HCT116 (cell line): ENCODE measurements around the gene CRADD.

ENCODE experiments used
- CTCF ChIP-seq, 3 experiments: fragments of 200-600 bp in 1 of 3; sonication (generic) in 1 of 3; IDR thresholded peaks in 2 of 3; conservative IDR thresholded peaks in 1 of 3; 2 replicates each; pipeline ENCODE4 v1.5.1; 2012 to 2017; ENCODE audit warnings: low read depth in 2 of 3, low read length in 2 of 3, antibody characterized with exemption in 1 of 3, borderline replicate concordance in 1 of 3, control low read depth in 1 of 3, mild to moderate bottlenecking in 1 of 3, mixed read lengths in 1 of 3, mixed run types in 1 of 3, moderate library complexity in 1 of 3; ENCODE audit not compliant: insufficient read depth in 1 of 3
- MAX ChIP-seq: IDR thresholded peaks from 2 replicates; pipeline ENCODE4 v1.6.1; 2012
- POLR2A ChIP-seq: IDR thresholded peaks from 2 replicates; pipeline ENCODE4 v1.7.0; 2011; ENCODE audit warnings: borderline replicate concordance; ENCODE audit not compliant: insufficient read depth, insufficient read length; ENCODE audit errors: extremely low read depth
- SRF ChIP-seq: IDR thresholded peaks from 2 replicates; pipeline ENCODE4 v1.6.1; 2012; ENCODE audit warnings: low read depth
- ZNF274 ChIP-seq: fragments of 200-500 bp; sonication (Bioruptor generic); IDR thresholded peaks from 2 replicates; pipeline ENCODE4 v1.6.1; 2014; ENCODE audit warnings: mild to moderate bottlenecking, low read depth, low read length, inconsistent platforms

GRCh38 chr12:93921521-93921920, 244.3 kb downstream of the CRADD start:
- TF ChIP-seq ZNF274 (no peak), POLR2A (no peak), MAX (no peak), CTCF (IDR thresholded peaks at IDR 0.05 in 2 of 3, conservative IDR thresholded peaks at IDR 0.05 in 1 of 3; ENCODE audit: borderline replicate concordance in 1 of 3, insufficient read depth in 1 of 3, low read depth in 2 of 3, low read length in 2 of 3) (no peak), SRF (no peak)
